K562 (cell line): ENCODE results near the gene GNPTAB. TPM values are rescaled to one million over a fixed set of nuclear protein-coding genes. Genes with fewer than 3 reads are reported as not detected.

ENCODE experiments used
- ARID3B ChIP-seq: fragments of 250-450 bp; sonication (Bioruptor Pico); IDR thresholded peaks from 2 replicates; pipeline ENCODE4 v1.4.0; 2020; ENCODE audit warnings: borderline replicate concordance
- CBFA2T3 ChIP-seq: fragments of 450-650 bp; IDR thresholded peaks from 2 replicates; pipeline ENCODE4 v1.6.1; 2017
- CBFB ChIP-seq: sonication (generic); formaldehyde crosslinking; IDR thresholded peaks from 2 replicates; pipeline ENCODE4 v1.4.0; 2020; ENCODE audit warnings: mild to moderate bottlenecking, missing genetic modification reagents
- CHAMP1 ChIP-seq: fragments of 450-650 bp; IDR thresholded peaks from 2 replicates; pipeline ENCODE4 v1.6.1; 2016; ENCODE audit warnings: mild to moderate bottlenecking
- ELF1 ChIP-seq: fragments of 200-800 bp; sonication (Bioruptor generic); IDR thresholded peaks from 2 replicates; pipeline ENCODE4 v1.6.1; 2016; ENCODE audit warnings: missing genetic modification characterization, missing compliant biosample characterization
- MAFK ChIP-seq: IDR thresholded peaks from 2 replicates; pipeline ENCODE4 v1.6.1; 2011; ENCODE audit warnings: low read length, improper control_type of control experiment
- MXD1 ChIP-seq: fragments of 250-450 bp; sonication (Bioruptor Pico); IDR thresholded peaks from 2 replicates; pipeline ENCODE4 v1.8.0; 2021; ENCODE audit warnings: borderline replicate concordance, mild to moderate bottlenecking, moderate library complexity; ENCODE audit not compliant: poor library complexity, severe bottlenecking
- PREB ChIP-seq: sonication (generic); formaldehyde crosslinking; IDR thresholded peaks from 2 replicates; pipeline ENCODE4 v1.8.1; 2023; ENCODE audit warnings: mild to moderate bottlenecking, missing genetic modification reagents
- RUNX1 ChIP-seq: sonication (generic); IDR thresholded peaks from 2 replicates; pipeline ENCODE4 v1.6.1; 2016; ENCODE audit warnings: antibody characterized with exemption, low read depth
- SNRNP70 ChIP-seq: fragments of 200-400 bp; formaldehyde crosslinking; optimal IDR thresholded peaks from 2 replicates; pipeline ENCODE3; 2017; ENCODE audit warnings: low read depth, low read length
- SUPT5H ChIP-seq: fragments of 450-650 bp; IDR thresholded peaks from 2 replicates; pipeline ENCODE4 v1.6.1; 2016
- ZBTB2 ChIP-seq: fragments of 450-650 bp; IDR thresholded peaks from 2 replicates; pipeline ENCODE4 v1.6.1; 2016; ENCODE audit warnings: antibody characterized with exemption
- ZKSCAN1 ChIP-seq: fragments of 150-350 bp; IDR thresholded peaks from 2 replicates; pipeline ENCODE4 v1.6.1; 2016; ENCODE audit warnings: low read depth, low read length
- ZNF609 ChIP-seq: sonication (generic); formaldehyde crosslinking; IDR thresholded peaks from 2 replicates; pipeline ENCODE4 v1.8.1; 2023; ENCODE audit warnings: missing genetic modification reagents, mild to moderate bottlenecking, borderline replicate concordance
- ZNF766 ChIP-seq: fragments of 200-800 bp; sonication (Bioruptor generic); conservative IDR thresholded peaks from 2 replicates; pipeline ENCODE4 v1.6.1; 2016; ENCODE audit warnings: missing genetic modification characterization, missing compliant biosample characterization
- polyA plus RNA-seq, 8 experiments: library from polyadenylated mRNA; depleted of rRNA in 4 of 8; stranded (reverse) in 5 of 8; unstranded in 3 of 8; fragments of >200 nt; fragmentation: Nextera tagmentation in 2 of 8; fragmentation: Illumina TruSeq in 1 of 8; extraction: Ambion mirVana in 2 of 8; extraction: Trizol in 1 of 8; gene quantifications; 2 replicates each; pipeline versions ENCODE4 v1.2.1 to v1.2.3, GENCODE V29; 2011 to 2014; ENCODE audit warnings: inconsistent platforms in 1 of 8, missing spikeins in 1 of 8
- total RNA-seq, 7 experiments: library from RNA; depleted of rRNA in 6 of 7; stranded (reverse); fragments of >200 nt in 6 of 7; fragmentation: Illumina TruSeq in 2 of 7; extraction: Trizol in 2 of 7; gene quantifications; 2 replicates each; pipeline versions ENCODE4 v1.2.1 to v1.2.3, GENCODE V29; 2011 to 2021; ENCODE audit warnings: low replicate concordance in 1 of 7

The GNPTAB gene
- total and polyA plus RNA-seq, 9 of the 15 experiments (the other 6 are each of a cell fraction or from before 2014, with no cell fraction given), result 5.9 to 23.2 (median 19.3) TPM

- TF ChIP-seq ARID3B (CRISPR knock-in tag), result no peak
- no peak for TF ChIP-seq MXD1 (CRISPR knock-in tag)
- TF ChIP-seq ZBTB2, result no peak
- TF ChIP-seq ZNF609 (CRISPR knock-in tag), result no peak
- TF ChIP-seq CBFB (CRISPR knock-in tag), result no peak
- peak; percentile 52; the same call in 1 of the 2 replicates for TF ChIP-seq SUPT5H
- TF ChIP-seq ZNF766 (CRISPR knock-in tag), result no peak
- TF ChIP-seq RUNX1, result no peak
- TF ChIP-seq CBFA2T3, result no peak
- no peak for TF ChIP-seq PREB (CRISPR knock-in tag)
- no peak for TF ChIP-seq MAFK
- TF ChIP-seq ZKSCAN1, result no peak
- TF ChIP-seq CHAMP1, result no peak
- TF ChIP-seq SNRNP70, result no peak
- TF ChIP-seq ELF1 (tag), result no peak
Measured at GRCh38 chr12:101697930-101698799, 132.6 kb downstream of the GNPTAB start (continued).
